ENCODE measurements around the gene CD19. TPM values are rescaled to one million over a fixed set of nuclear protein-coding genes. Genes with fewer than 3 reads are reported as not detected.
"Not testable (repeated sequence)": the region's sequence is repeated elsewhere in the genome, so short reads cannot be mapped to it uniquely, and the experiment has no call there.

The CD19 gene
- total RNA-seq = 0.07 TPM in 1 of 2 replicates, not detected in the other

DNA sequence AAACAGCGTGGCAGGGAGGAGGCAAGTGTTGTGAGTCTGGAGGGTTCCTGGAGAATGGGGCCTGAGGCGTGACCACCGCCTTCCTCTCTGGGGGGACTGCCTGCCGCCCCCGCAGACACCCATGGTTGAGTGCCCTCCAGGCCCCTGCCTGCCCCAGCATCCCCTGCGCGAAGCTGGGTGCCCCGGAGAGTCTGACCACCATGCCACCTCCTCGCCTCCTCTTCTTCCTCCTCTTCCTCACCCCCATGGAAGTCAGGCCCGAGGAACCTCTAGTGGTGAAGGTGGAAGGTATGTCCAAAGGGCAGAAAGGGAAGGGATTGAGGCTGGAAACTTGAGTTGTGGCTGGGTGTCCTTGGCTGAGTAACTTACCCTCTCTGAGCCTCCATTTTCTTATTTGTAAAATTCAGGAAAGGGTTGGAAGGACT is at the start of gene CD19:
Gene CD19 (plus strand): TSS at position 171 of the 425 bp plus-strand sequence. CDS start 30 bp downstream, at position 201.
- no peak within 1 kb of the TSS for H3K4me3 ChIP-seq (ENCODE audit: low read depth, low read length)
- TF ChIP-seq, protein P1, sequence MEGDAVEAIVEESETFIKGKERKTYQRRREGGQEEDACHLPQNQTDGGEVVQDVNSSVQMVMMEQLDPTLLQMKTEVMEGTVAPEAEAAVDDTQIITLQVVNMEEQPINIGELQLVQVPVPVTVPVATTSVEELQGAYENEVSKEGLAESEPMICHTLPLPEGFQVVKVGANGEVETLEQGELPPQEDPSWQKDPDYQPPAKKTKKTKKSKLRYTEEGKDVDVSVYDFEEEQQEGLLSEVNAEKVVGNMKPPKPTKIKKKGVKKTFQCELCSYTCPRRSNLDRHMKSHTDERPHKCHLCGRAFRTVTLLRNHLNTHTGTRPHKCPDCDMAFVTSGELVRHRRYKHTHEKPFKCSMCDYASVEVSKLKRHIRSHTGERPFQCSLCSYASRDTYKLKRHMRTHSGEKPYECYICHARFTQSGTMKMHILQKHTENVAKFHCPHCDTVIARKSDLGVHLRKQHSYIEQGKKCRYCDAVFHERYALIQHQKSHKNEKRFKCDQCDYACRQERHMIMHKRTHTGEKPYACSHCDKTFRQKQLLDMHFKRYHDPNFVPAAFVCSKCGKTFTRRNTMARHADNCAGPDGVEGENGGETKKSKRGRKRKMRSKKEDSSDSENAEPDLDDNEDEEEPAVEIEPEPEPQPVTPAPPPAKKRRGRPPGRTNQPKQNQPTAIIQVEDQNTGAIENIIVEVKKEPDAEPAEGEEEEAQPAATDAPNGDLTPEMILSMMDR (conservative IDR thresholded peaks at IDR 0.05; ENCODE audit: low read depth, low read length) = no peak
- DNase-seq (ENCODE audit: low read depth) = no peak

DNA sequence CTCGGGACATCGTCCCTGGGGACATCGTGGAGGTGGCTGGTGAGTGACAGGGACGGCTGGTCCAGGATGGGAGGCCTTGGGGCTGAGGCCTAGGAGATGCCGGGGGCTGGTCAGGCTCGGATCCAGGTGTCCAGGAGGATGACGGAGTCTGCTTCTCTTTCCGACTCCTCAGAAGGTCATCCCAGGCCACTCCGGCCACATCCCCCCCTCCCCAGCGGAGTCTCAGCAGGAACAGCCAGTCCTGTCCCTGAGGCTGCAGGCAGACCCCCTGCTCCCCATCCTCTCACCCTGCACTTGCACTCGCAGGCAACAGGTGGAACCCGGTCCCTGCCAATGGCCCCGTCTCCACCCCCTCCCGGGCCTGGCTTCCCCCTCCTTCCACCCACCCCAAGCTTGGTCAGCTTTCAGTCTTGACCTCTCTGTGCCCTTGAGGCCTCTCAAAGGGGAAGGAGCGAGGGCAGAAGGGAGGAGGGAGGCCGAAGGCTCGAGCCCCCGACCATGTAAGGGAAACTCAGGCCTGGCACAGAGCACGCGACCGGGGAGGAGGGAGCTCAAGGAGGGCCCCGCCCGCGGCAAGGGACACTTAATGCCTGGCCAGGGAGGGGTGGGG is 49.1 kb upstream of the CD19 start:
- TF ChIP-seq, protein P1 (conservative IDR thresholded peaks at IDR 0.05; ENCODE audit: low read depth, low read length) = no peak
- no peak for DNase-seq (ENCODE audit: low read depth)
- H3K4me3 ChIP-seq (ENCODE audit: low read depth, low read length) = no peak overlapping the region

DNA sequence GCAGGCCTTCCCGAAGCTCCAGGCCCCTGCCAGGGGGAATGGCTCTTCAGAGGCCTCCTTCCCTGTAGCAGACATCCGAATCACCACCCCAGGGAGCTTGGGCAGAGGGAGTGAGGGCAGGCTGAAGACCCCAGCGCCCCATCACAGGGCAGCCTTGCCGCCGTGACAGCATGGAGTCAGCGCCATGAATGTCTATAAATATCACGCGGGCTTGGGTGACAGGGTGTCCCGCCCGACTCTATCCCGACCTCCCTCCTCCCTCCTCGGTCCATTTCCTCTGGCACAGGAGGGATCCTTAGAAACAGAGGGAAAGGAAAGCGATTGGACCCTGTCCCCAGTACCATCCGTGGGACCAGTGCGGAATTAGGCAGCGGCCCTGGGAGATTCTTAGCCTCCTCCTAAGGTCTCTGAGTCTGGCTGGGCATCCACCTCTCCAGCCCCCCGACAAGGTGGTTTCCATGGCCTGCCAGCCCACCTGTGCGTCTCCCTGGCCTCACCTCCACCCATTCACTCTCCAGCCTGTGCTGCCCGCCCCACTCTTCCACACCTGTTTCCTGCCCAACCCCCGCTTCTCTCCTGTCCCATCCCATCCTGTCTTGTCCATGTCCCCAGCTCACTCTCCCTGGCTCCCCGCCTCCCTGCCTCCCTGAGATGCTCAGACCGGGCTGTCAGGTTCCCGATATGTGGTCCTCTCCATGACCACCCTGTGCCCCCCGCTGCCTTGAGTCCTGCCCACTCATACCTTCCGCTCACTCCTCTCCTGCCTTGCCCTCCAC is 48.4 kb upstream of the CD19 start:
- TF ChIP-seq, protein P1 (conservative IDR thresholded peaks at IDR 0.05; ENCODE audit: low read depth, low read length) = no peak
- H3K4me3 ChIP-seq (ENCODE audit: low read depth, low read length) = no peak overlapping the region
- DNase-seq (ENCODE audit: low read depth) = no peak

DNA sequence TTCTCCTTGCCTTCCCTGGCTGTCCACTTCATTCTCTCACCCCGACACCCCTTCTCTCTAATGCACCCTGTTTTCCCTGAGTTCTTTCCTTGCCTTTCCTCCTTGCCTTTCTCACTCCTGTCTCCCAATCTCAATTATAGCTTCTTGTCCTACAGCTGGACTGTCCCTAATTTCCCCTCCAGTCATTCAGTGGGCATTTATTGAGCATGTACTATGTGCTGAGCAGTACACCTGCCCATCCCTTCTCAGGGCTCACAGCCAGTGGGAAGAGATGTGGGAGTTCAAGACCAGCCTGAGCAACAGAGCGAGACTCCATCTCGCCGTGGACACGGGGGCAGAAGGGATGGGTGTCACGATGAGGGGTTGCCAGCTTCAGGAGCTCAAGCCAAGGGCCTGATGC is 47.7 kb upstream of the CD19 start:
- TF ChIP-seq, protein P1 (conservative IDR thresholded peaks at IDR 0.05; ENCODE audit: low read depth, low read length) = no peak
- DNase-seq (ENCODE audit: low read depth) = no peak
- no peak overlapping the region for H3K4me3 ChIP-seq (ENCODE audit: low read depth, low read length)

DNA sequence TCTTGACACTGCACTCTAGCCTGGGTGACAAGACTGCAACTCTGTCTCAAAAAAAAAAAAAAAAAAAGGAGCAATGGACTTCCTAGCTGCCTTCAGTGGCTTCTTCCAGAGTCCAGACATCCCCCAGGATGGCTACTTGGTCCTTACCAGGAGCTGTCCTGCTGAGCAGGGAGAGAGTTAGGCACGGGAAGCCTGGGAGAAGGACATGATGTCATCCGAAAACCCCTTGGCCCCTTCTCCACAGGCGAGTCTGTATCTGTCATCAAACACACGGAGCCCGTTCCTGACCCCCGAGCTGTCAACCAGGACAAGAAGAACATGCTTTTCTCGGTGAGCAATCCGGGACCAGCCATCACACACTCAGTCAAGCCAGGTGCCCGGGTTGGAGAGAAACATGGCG is 44.8 kb upstream of the CD19 start:
- no peak for DNase-seq (ENCODE audit: low read depth)
- no peak overlapping the region for H3K4me3 ChIP-seq (ENCODE audit: low read depth, low read length)
- TF ChIP-seq, protein P1 (conservative IDR thresholded peaks at IDR 0.05; ENCODE audit: low read depth, low read length) = no peak

DNA sequence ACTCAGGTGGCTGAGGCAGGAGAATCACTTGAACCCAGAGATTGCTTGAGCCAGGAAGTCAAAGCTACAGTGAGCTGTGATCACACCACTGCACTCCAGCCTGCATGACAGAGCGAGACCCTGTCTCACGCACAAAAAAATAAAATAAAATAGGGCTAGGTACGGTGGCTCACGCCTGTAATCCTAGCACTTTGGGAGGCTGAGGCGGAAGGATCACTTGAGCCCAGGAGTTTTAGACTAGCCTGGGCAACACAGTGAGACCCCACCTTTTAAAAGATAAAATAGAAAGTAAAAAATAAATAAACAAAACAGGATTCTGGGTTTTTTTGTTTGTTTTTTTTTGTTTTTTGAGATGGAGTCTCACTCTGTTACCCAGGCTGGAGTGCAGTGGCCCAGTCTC is 41.4 kb upstream of the CD19 start:
- H3K4me3 ChIP-seq (ENCODE audit: low read depth, low read length); DNase-seq (ENCODE audit: low read depth): not testable (repeated sequence)

DNA sequence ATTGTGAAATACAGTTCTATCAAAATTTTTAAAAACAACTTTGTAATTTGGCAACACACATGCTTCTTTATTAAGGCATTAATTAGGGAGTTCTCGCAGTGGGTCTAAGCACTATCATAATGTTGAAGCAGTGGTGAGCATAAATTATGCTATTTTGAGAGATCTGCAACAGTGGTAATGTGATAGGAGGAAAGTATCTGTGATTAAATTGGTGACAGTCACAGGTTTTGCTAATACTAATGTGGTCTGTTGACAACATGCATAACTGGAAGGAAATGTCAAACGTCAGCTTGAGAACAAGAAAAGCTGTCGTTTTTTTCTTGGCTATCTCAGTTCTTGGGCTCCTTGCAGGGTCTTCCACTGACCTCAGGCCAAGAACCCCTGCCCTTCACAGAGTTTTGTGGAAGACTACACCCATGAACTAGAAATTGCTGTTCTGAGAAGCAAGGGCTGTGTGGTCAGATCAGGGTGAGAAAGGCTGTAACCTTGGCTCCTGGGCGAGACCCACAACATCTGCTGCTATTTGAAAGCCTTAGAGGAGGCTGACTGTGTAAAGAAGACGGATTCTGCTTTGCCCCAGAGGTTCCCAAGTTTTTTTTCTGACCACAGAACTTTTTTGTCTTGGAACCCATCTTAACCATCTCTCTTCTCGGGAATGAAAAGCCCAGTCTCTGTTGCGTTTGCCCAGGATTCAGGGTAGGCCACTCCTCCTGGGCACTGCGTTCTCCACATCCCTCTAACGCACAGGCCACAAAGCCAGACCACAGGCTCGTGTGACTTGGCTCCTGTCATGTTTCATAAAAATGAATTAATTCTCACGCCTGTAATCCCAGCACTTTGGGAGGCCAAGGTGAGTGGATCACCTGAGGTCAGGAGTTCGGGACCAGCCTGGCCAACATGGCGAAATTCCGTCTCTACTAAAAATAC is 39.5 kb upstream of the CD19 start:
- TF ChIP-seq, protein P1 (conservative IDR thresholded peaks at IDR 0.05; ENCODE audit: low read depth, low read length) = no peak
- no peak overlapping the region for H3K4me3 ChIP-seq (ENCODE audit: low read depth, low read length)
- DNase-seq (ENCODE audit: low read depth) = no peak

Measured in epithelial cell of proximal tubule (primary cell).